H9 (cell line): ENCODE results near the gene RIT2. TPM values are rescaled to one million over a fixed set of nuclear protein-coding genes. Genes with fewer than 3 reads are reported as not detected.

Source experiments
- DNase-seq: peaks from one replicate; pipeline ENCODE4 v3.0.0-alpha.2; 2017
- H2AFZ ChIP-seq: one replicate; pipeline ENCODE4 v1.6.1; 2013; ENCODE audit warnings: mild to moderate bottlenecking, low read length, control low read depth, moderate library complexity
- H2AK5ac ChIP-seq: 2 replicates; pipeline ENCODE4 v1.6.1; 2013; ENCODE audit warnings: low read length, control low read depth, mixed read lengths; ENCODE audit not compliant: insufficient read length
- H2BK120ac ChIP-seq: one replicate; pipeline ENCODE4 v1.6.1; 2013; ENCODE audit warnings: low read depth, mild to moderate bottlenecking, low read length, control low read depth, inconsistent platforms; ENCODE audit not compliant: poor library complexity, severe bottlenecking
- H2BK12ac ChIP-seq: 2 replicates; pipeline ENCODE4 v1.6.1; 2013; ENCODE audit warnings: low read length, control low read depth, mixed read lengths, low read depth; ENCODE audit not compliant: insufficient read length
- H2BK15ac ChIP-seq: 2 replicates; pipeline ENCODE4 v1.6.1; 2013; ENCODE audit warnings: low read depth, low read length, control low read depth
- H2BK20ac ChIP-seq: one replicate; pipeline ENCODE4 v1.6.1; 2013; ENCODE audit warnings: low read depth, mild to moderate bottlenecking, low read length, control low read depth, inconsistent platforms; ENCODE audit not compliant: poor library complexity, severe bottlenecking
- H2BK5ac ChIP-seq: 2 replicates; pipeline ENCODE4 v1.6.1; 2013; ENCODE audit warnings: low read length, control low read depth, mixed read lengths; ENCODE audit not compliant: insufficient read length
- H3K14ac ChIP-seq: 2 replicates; pipeline ENCODE4 v1.6.1; 2013; ENCODE audit warnings: low read length, control low read depth; ENCODE audit not compliant: insufficient read depth
- H3K18ac ChIP-seq: 2 replicates; pipeline ENCODE4 v1.6.1; 2013; ENCODE audit warnings: low read depth, mild to moderate bottlenecking, mixed read lengths, low read length, control low read depth; ENCODE audit not compliant: insufficient read length
- H3K23ac ChIP-seq: 2 replicates; pipeline ENCODE4 v1.6.1; 2013; ENCODE audit warnings: low read length, control low read depth, mixed read lengths, low read depth; ENCODE audit not compliant: insufficient read length
- H3K23me2 ChIP-seq: 2 replicates; pipeline ENCODE4 v1.6.1; 2013; ENCODE audit warnings: low read depth, mild to moderate bottlenecking, mixed read lengths, low read length, control low read depth; ENCODE audit not compliant: insufficient read length, poor library complexity, severe bottlenecking
- H3K27ac ChIP-seq: 2 replicates; pipeline ENCODE4 v1.5.1; 2013; ENCODE audit warnings: low read length, control low read depth, mixed read lengths, low read depth; ENCODE audit not compliant: insufficient read length
- H3K27me3 ChIP-seq: 2 replicates; pipeline ENCODE4 v1.6.1; 2013; ENCODE audit warnings: low read length, control low read depth, inconsistent platforms; ENCODE audit not compliant: insufficient read depth
- H3K4ac ChIP-seq: 2 replicates; pipeline ENCODE4 v1.6.1; 2013; ENCODE audit warnings: low read depth, mild to moderate bottlenecking, control low read depth, inconsistent platforms, low read length, moderate library complexity
- H3K4me1 ChIP-seq: 2 replicates; pipeline ENCODE4 v1.6.1; 2013; ENCODE audit warnings: low read length, control low read depth, inconsistent platforms; ENCODE audit not compliant: insufficient read depth
- H3K4me2 ChIP-seq: 2 replicates; pipeline ENCODE4 v1.6.1; 2013; ENCODE audit warnings: low read length, control low read depth, mixed read lengths; ENCODE audit not compliant: insufficient read length, insufficient read depth
- H3K56ac ChIP-seq: 2 replicates; pipeline ENCODE4 v1.6.1; 2013; ENCODE audit warnings: low read depth, mild to moderate bottlenecking, mixed read lengths, low read length, control low read depth; ENCODE audit not compliant: insufficient read length
- H3K79me1 ChIP-seq: 2 replicates; pipeline ENCODE4 v1.6.1; 2013; ENCODE audit warnings: low read depth, mild to moderate bottlenecking, moderate library complexity, low read length, control low read depth, inconsistent platforms; ENCODE audit not compliant: insufficient read depth, poor library complexity, severe bottlenecking
- H3K79me2 ChIP-seq: 2 replicates; pipeline ENCODE4 v1.6.1; 2013; ENCODE audit warnings: low read length, control low read depth, inconsistent platforms; ENCODE audit not compliant: insufficient read depth
- H3K9ac ChIP-seq: 2 replicates; pipeline ENCODE4 v1.6.1; 2013; ENCODE audit warnings: low read length, control low read depth, mixed read lengths; ENCODE audit not compliant: insufficient read length; ENCODE audit errors: extremely low read depth
- H3K9me3 ChIP-seq: one replicate; pipeline ENCODE4 v1.6.1; 2013; ENCODE audit warnings: low read depth, low read length, inconsistent platforms; ENCODE audit not compliant: control insufficient read depth
- H3T11ph ChIP-seq: one replicate; pipeline ENCODE4 v1.6.1; 2013; ENCODE audit warnings: mild to moderate bottlenecking, low read length, control low read depth, inconsistent platforms
- H4K20me1 ChIP-seq: one replicate; pipeline ENCODE4 v1.6.1; 2013; ENCODE audit not compliant: control insufficient read depth, insufficient read length, insufficient read depth
- H4K5ac ChIP-seq: 2 replicates; pipeline ENCODE4 v1.6.1; 2013; ENCODE audit warnings: low read depth, mild to moderate bottlenecking, mixed read lengths, low read length, control low read depth; ENCODE audit not compliant: insufficient read length
- H4K8ac ChIP-seq: replicated peaks from 2 replicates; pipeline ENCODE4 v1.6.1; 2013; ENCODE audit warnings: low read length, control low read depth, mixed read lengths, low read depth; ENCODE audit not compliant: insufficient read length
- H4K91ac ChIP-seq: 2 replicates; pipeline ENCODE4 v1.6.1; 2013; ENCODE audit warnings: low read depth, mild to moderate bottlenecking, moderate library complexity, mixed read lengths, low read length, control low read depth; ENCODE audit not compliant: insufficient read length
- H3K27ac Mint-ChIP-seq, 3 experiments: 2 replicates in 2 of 3; 3 replicates in 1 of 3; pipeline ENCODE4 v1.8.0; 2020 to 2021; ENCODE audit warnings: mixed read lengths in 3 of 3, mild to moderate bottlenecking in 1 of 3, moderate library complexity in 1 of 3
- H3K27me3 Mint-ChIP-seq: 2 replicates; pipeline ENCODE4 v1.8.0; 2021; ENCODE audit warnings: low read depth, mild to moderate bottlenecking, moderate library complexity, mixed read lengths
- H3K36me3 Mint-ChIP-seq, 3 experiments: 2 replicates in 2 of 3; 3 replicates in 1 of 3; pipeline ENCODE4 v1.8.0; 2020 to 2021; ENCODE audit warnings: low read depth in 3 of 3, mixed read lengths in 3 of 3; ENCODE audit not compliant: insufficient read depth in 1 of 3
- H3K4me1 Mint-ChIP-seq, 2 experiments: 2 replicates each; pipeline ENCODE4 v1.8.0; 2020; ENCODE audit warnings: mixed read lengths in 2 of 2
- H3K4me3 Mint-ChIP-seq, 2 experiments: 2 replicates in 1 of 2; 3 replicates in 1 of 2; pipeline ENCODE4 v1.8.0; 2020 to 2021; ENCODE audit warnings: mild to moderate bottlenecking in 2 of 2, mixed read lengths in 2 of 2, moderate library complexity in 1 of 2
- H3K9me3 Mint-ChIP-seq, 2 experiments: 2 replicates in 1 of 2; 3 replicates in 1 of 2; pipeline ENCODE4 v1.8.0; 2020; ENCODE audit warnings: mild to moderate bottlenecking in 2 of 2, mixed read lengths in 2 of 2, moderate library complexity in 1 of 2
- CTCF ChIP-seq: fragments of 200-600 bp; sonication (generic); conservative IDR thresholded peaks from 3 replicates; pipeline ENCODE4 v1.8.0; 2021; ENCODE audit warnings: antibody characterized with exemption, mild to moderate bottlenecking
- total RNA-seq: library from RNA; stranded (reverse); gene quantifications from 2 replicates; pipeline ENCODE4 v1.2.1, GENCODE V29; 2021

Gene RIT2
- total RNA-seq, 1 experiment from 2014 or later = 1.2 TPM

GRCh38 chr18:42860011-42860410 is 255.5 kb downstream of the RIT2 start:
- no peaks in the 10 kb centered on the region for H3K4me1 ChIP-seq
- no peak overlapping the region for H3K14ac ChIP-seq
- DNase-seq = no peak
- no peaks in the 10 kb centered on the region for H3K27me3 Mint-ChIP-seq
- no peak overlapping the region for H3T11ph ChIP-seq
- H3K18ac ChIP-seq = no peak overlapping the region
- no peak overlapping the region for H3K4me2 ChIP-seq
- H3K27ac Mint-ChIP-seq = no peak overlapping the region
- H3K4ac ChIP-seq = no peak overlapping the region
- H3K9ac ChIP-seq = no peak overlapping the region
- no peak overlapping the region for H4K8ac ChIP-seq
- H3K27ac ChIP-seq = no peak overlapping the region
- no peak overlapping the region for H2BK15ac ChIP-seq
- H4K5ac ChIP-seq = no peak overlapping the region
- H3K23me2 ChIP-seq = no peaks in the 10 kb centered on the region
- H4K91ac ChIP-seq = no peak overlapping the region
- no peaks in the 10 kb centered on the region for H3K9me3 ChIP-seq
- H4K20me1 ChIP-seq = no peaks in the 10 kb centered on the region
- H3K27me3 ChIP-seq = no peaks in the 10 kb centered on the region
- H2BK20ac ChIP-seq = no peak overlapping the region
- H3K36me3 Mint-ChIP-seq = no peaks in the 10 kb centered on the region
- H3K4me1 Mint-ChIP-seq = peaks cover under 1 to 4% of the 10 kb centered on the region in 2 experiments; a peak in 2 of 4 replicates
- no peak overlapping the region for H2AK5ac ChIP-seq
- no peaks in the 10 kb centered on the region for H3K79me1 ChIP-seq
- H2BK12ac ChIP-seq = no peak overlapping the region
- H3K9me3 Mint-ChIP-seq = no peaks in the 10 kb centered on the region
- no peak overlapping the region for H3K4me3 Mint-ChIP-seq
- no peaks in the 10 kb centered on the region for H3K79me2 ChIP-seq
- no peak overlapping the region for H3K56ac ChIP-seq
- no peak overlapping the region for H2BK120ac ChIP-seq
- H2BK5ac ChIP-seq = no peak overlapping the region
- no peak overlapping the region for H3K23ac ChIP-seq
- no peak for TF ChIP-seq CTCF
- no peak overlapping the region for H2AFZ ChIP-seq
